Gastroesophageal sphincter (tissue), 3 donors: ENCODE measurements around the gene IGSF23.

Experiments
- POLR2A ChIP-seq, 2 donors: fragments of 450-650 bp; IDR thresholded peaks; one replicate each; pipeline ENCODE4 v1.6.1; 2017; ENCODE audit warnings: antibody characterized with exemption in 2 of 2, mild to moderate bottlenecking in 2 of 2, moderate library complexity in 1 of 2
- TF ChIP-seq, protein P1 (sequence below), 4 experiments: fragments of 200-600 bp in 2 of 4; fragments of 450-650 bp in 2 of 4; sonication (generic) in 1 of 4; IDR thresholded peaks; one replicate each; pipeline ENCODE4 v1.5.1; 2017 to 2019; ENCODE audit warnings: antibody characterized with exemption in 4 of 4, mild to moderate bottlenecking in 2 of 4, moderate library complexity in 2 of 4

GRCh38 chr19:44572581-44572900, 40.8 kb upstream of the IGSF23 start:
- TF ChIP-seq, protein P1, sequence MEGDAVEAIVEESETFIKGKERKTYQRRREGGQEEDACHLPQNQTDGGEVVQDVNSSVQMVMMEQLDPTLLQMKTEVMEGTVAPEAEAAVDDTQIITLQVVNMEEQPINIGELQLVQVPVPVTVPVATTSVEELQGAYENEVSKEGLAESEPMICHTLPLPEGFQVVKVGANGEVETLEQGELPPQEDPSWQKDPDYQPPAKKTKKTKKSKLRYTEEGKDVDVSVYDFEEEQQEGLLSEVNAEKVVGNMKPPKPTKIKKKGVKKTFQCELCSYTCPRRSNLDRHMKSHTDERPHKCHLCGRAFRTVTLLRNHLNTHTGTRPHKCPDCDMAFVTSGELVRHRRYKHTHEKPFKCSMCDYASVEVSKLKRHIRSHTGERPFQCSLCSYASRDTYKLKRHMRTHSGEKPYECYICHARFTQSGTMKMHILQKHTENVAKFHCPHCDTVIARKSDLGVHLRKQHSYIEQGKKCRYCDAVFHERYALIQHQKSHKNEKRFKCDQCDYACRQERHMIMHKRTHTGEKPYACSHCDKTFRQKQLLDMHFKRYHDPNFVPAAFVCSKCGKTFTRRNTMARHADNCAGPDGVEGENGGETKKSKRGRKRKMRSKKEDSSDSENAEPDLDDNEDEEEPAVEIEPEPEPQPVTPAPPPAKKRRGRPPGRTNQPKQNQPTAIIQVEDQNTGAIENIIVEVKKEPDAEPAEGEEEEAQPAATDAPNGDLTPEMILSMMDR (IDR thresholded peaks at IDR 0.05): no peak
- TF ChIP-seq POLR2A (IDR thresholded peaks at IDR 0.05): no peak
